Measurements from ENCODE around the gene SORBS2.

GRCh38 chr4:185786422-185786821, 25.6 kb downstream of the SORBS2 start:
- TF ChIP-seq CTCF (IDR thresholded peaks at IDR 0.05; ENCODE audit: borderline replicate concordance, extremely low read depth, low read length, poor library complexity, severe bottlenecking): no peak
- TF ChIP-seq EZH2 (IDR thresholded peaks at IDR 0.05; ENCODE audit: borderline replicate concordance, low read depth, low read length, severe bottlenecking): no peak

All from DND-41 (cell line).